DMS 273 (cell line): ENCODE measurements around the gene PSKH1.

Source experiments
- DNase-seq: peaks from one replicate; lab custom pipeline; 2025; ENCODE audit not compliant: unreplicated experiment; lab: John Stamatoyannopoulos, UW

PSKH1 gene

GRCh38 chr16:67977005-67977404, 84.0 kb downstream of the PSKH1 start:
- no peak for DNase-seq

- no peak for DNase-seq
Observed at GRCh38 chr16:67977469-67978227, 84.6 kb downstream of the PSKH1 start.
